ENCODE data around the gene NUFIP1.
"Not testable (repeated sequence)": the region's sequence is repeated elsewhere in the genome, so short reads cannot be mapped to it uniquely, and the experiment has no call there.

The NUFIP1 gene

GRCh38 chr13:44989071-44989889 is at the start of gene NUFIP1, which contains the start of gene GPALPP1:
Gene NUFIP1 (minus strand): TSS chr13:44989471. CDS start chr13:44989436, 35 bp downstream.
Gene GPALPP1 (plus strand): TSS chr13:44989538. CDS start chr13:44989655, 117 bp downstream.
- peak; percentile 47 for DNase-seq

GRCh38 chr13:45036206-45036605 is 46.9 kb upstream of the NUFIP1 start:
- no peak for DNase-seq

GRCh38 chr13:45034342-45034741 is 45.1 kb upstream of the NUFIP1 start:
- no peak for DNase-seq

GRCh38 chr13:45024847-45025246 is 35.6 kb upstream of the NUFIP1 start:
- DNase-seq, result no peak

- no peak for DNase-seq
Observed at GRCh38 chr13:45021250-45021649, 32.0 kb upstream of the NUFIP1 start.

- DNase-seq, result not testable (repeated sequence)
Observed at GRCh38 chr13:45019981-45020380, 30.7 kb upstream of the NUFIP1 start.

- no peak for DNase-seq
Observed at GRCh38 chr13:45016792-45017425, 27.6 kb upstream of the NUFIP1 start.

- no peak for DNase-seq
Observed at GRCh38 chr13:45015300-45015699, 26.0 kb upstream of the NUFIP1 start.

GRCh38 chr13:45011198-45011597 is 21.9 kb upstream of the NUFIP1 start:
- DNase-seq, result no peak

GRCh38 chr13:45007823-45008222 is 18.6 kb upstream of the NUFIP1 start:
- DNase-seq, result no peak

GRCh38 chr13:45007225-45007624 is 18.0 kb upstream of the NUFIP1 start:
- no peak for DNase-seq

- DNase-seq, result no peak
Observed at GRCh38 chr13:45004096-45004495, 14.8 kb upstream of the NUFIP1 start.

- DNase-seq, result no peak
Observed at GRCh38 chr13:45003417-45003816, 14.1 kb upstream of the NUFIP1 start.

- no peak for DNase-seq
Observed at GRCh38 chr13:44989941-44990340, 670 bp upstream of the NUFIP1 start.

GRCh38 chr13:44978328-44978727 is 10.9 kb downstream of the NUFIP1 start:
- no peak for DNase-seq

GRCh38 chr13:44976949-44977583 is 12.2 kb downstream of the NUFIP1 start:
- DNase-seq, result no peak

GRCh38 chr13:44976196-44976595 is 13.1 kb downstream of the NUFIP1 start:
- DNase-seq, result no peak

GRCh38 chr13:44974056-44974793 is 15.0 kb downstream of the NUFIP1 start:
- DNase-seq, result no peak

GRCh38 chr13:44972956-44973581 is 16.2 kb downstream of the NUFIP1 start:
- DNase-seq, result no peak

GRCh38 chr13:44971656-44972595 is 17.3 kb downstream of the NUFIP1 start:
- no peak for DNase-seq

Measured in T1000 (cell line).